ENCODE measurements around the gene SPARCL1.

SPARCL1 gene

GRCh38 chr4:87506974-87507701 is 22.0 kb downstream of the SPARCL1 start (continued):
- no peak for TF ChIP-seq ZNF518A (tag by site-specific recombination; conservative IDR thresholded peaks at IDR 0.05; ENCODE audit: low read depth)
- no peak for TF ChIP-seq ZFHX2 (tag by site-specific recombination; conservative IDR thresholded peaks at IDR 0.05)
- TF ChIP-seq PATZ1 (tag by site-specific recombination; IDR thresholded peaks at IDR 0.05) = no peak
- TF ChIP-seq ZNF239 (tag by site-specific recombination; IDR thresholded peaks at IDR 0.05) = no peak
- TF ChIP-seq ZNF10 (tag by site-specific recombination; IDR thresholded peaks at IDR 0.05) = no peak
- TF ChIP-seq ZNF600 (tag by site-specific recombination; IDR thresholded peaks at IDR 0.05) = no peak

GRCh38 chr4:87505862-87506261 is 23.3 kb downstream of the SPARCL1 start:
- Histone ChIP-seq H3K4me3 (ENCODE audit: low read depth, low read length) (no peak overlapping the region), H3K9me3 (ENCODE audit: control insufficient read depth, insufficient read depth, low read depth, low read length) (no peaks in the 10 kb centered on the region), H3K27ac (ENCODE audit: extremely low read depth, low read depth, low read length) (no peak overlapping the region), H3K36me3 (ENCODE audit: control insufficient read depth in 2 of 2, insufficient read depth in 1 of 2, low read length in 2 of 2) (no peaks in the 10 kb centered on the region), H3K4me1 (ENCODE audit: control insufficient read depth, insufficient read depth, low read length) (no peaks in the 10 kb centered on the region)
- ChIA-PET POLR2A (no interaction called here), CTCF (no interaction called here)
- no peak for TF ChIP-seq PBX3 (CRISPR knock-in tag; IDR thresholded peaks at IDR 0.05)
- TF ChIP-seq ZNF624 (tag by site-specific recombination; IDR thresholded peaks at IDR 0.05) = no peak
- no peak for TF ChIP-seq ATF2 (tag by site-specific recombination; IDR thresholded peaks at IDR 0.05; ENCODE audit: low read depth)
- TF ChIP-seq SP3 (tag by site-specific recombination; IDR thresholded peaks at IDR 0.05) = no peak
- TF ChIP-seq ZNF530 (tag by site-specific recombination; IDR thresholded peaks at IDR 0.05; ENCODE audit: low read depth) = no peak
- TF ChIP-seq ZNF571 (tag by site-specific recombination; IDR thresholded peaks at IDR 0.05) = no peak
- no peak for TF ChIP-seq ZNF140 (tag by site-specific recombination; IDR thresholded peaks at IDR 0.05)
- TF ChIP-seq SCRT2 (tag by site-specific recombination; IDR thresholded peaks at IDR 0.05) = no peak
- no peak for TF ChIP-seq EGR2 (tag by site-specific recombination; IDR thresholded peaks at IDR 0.05; ENCODE audit: low read depth)
- TF ChIP-seq ZNF404 (tag by site-specific recombination; IDR thresholded peaks at IDR 0.05) = no peak
- TF ChIP-seq KLF1 (tag by site-specific recombination; IDR thresholded peaks at IDR 0.05) = no peak
- TF ChIP-seq PRDM2 (tag by site-specific recombination; IDR thresholded peaks at IDR 0.05; ENCODE audit: borderline replicate concordance) = no peak

Data from HEK293 (cell line).